GM23248 (cell line): ENCODE measurements around the gene MRPL37. TPM values are rescaled to one million over a fixed set of nuclear protein-coding genes. Genes with fewer than 3 reads are reported as not detected.

Experiments used
- DNase-seq: peaks from one replicate; pipeline ENCODE4 v3.0.0-alpha.2; 2015
- H2AFZ ChIP-seq: fragments of 200-600 bp; sonication (generic); 2 replicates; pipeline ENCODE4 v1.6.1; 2016; ENCODE audit warnings: antibody characterized with exemption
- H3F3A ChIP-seq: fragments of 200-600 bp; sonication (generic); 2 replicates; pipeline ENCODE4 v1.6.1; 2016; ENCODE audit warnings: mild to moderate bottlenecking, antibody characterized with exemption, mixed run types; ENCODE audit not compliant: insufficient read depth
- H3K27ac ChIP-seq: fragments of 200-600 bp; sonication (generic); 2 replicates; pipeline ENCODE4 v1.5.1; 2016; ENCODE audit warnings: mild to moderate bottlenecking
- H3K27me3 ChIP-seq: fragments of 200-600 bp; sonication (generic); replicated peaks from 2 replicates; pipeline ENCODE4 v1.6.1; 2016; ENCODE audit warnings: mild to moderate bottlenecking; ENCODE audit not compliant: insufficient read depth
- H3K36me3 ChIP-seq: fragments of 200-600 bp; sonication (generic); 2 replicates; pipeline ENCODE4 v1.6.1; 2016; ENCODE audit warnings: low read depth, mild to moderate bottlenecking
- H3K4me1 ChIP-seq: fragments of 200-600 bp; sonication (generic); 2 replicates; pipeline ENCODE4 v1.6.1; 2016; ENCODE audit warnings: mild to moderate bottlenecking; ENCODE audit not compliant: insufficient read depth
- H3K4me2 ChIP-seq: fragments of 200-600 bp; sonication (generic); one replicate; pipeline ENCODE4 v1.6.1; 2016; ENCODE audit warnings: mild to moderate bottlenecking; ENCODE audit not compliant: unreplicated experiment
- H3K4me3 ChIP-seq: fragments of 200-600 bp; sonication (generic); 2 replicates; pipeline ENCODE4 v1.5.1; 2016; ENCODE audit warnings: mild to moderate bottlenecking
- H3K79me2 ChIP-seq: fragments of 200-600 bp; sonication (generic); 2 replicates; pipeline ENCODE4 v1.6.1; 2016; ENCODE audit warnings: mild to moderate bottlenecking; ENCODE audit not compliant: insufficient read depth
- H3K9ac ChIP-seq: fragments of 200-600 bp; sonication (generic); 2 replicates; pipeline ENCODE4 v1.6.1; 2016; ENCODE audit warnings: mild to moderate bottlenecking
- H3K9me2 ChIP-seq: fragments of 200-600 bp; sonication (generic); 2 replicates; pipeline ENCODE4 v1.6.1; 2016; ENCODE audit warnings: mixed run types, mild to moderate bottlenecking, moderate library complexity; ENCODE audit not compliant: insufficient read depth
- H3K9me3 ChIP-seq: fragments of 200-600 bp; sonication (generic); one replicate; pipeline ENCODE4 v1.6.1; 2017; ENCODE audit warnings: low read depth
- H4K20me1 ChIP-seq: fragments of 200-600 bp; sonication (generic); 2 replicates; pipeline ENCODE4 v1.6.0; 2016; ENCODE audit not compliant: insufficient read depth
- EZH2 ChIP-seq: fragments of 200-600 bp; sonication (generic); IDR thresholded peaks from 2 replicates; pipeline ENCODE4 v1.6.1; 2018; ENCODE audit warnings: antibody characterized with exemption, mild to moderate bottlenecking; ENCODE audit not compliant: insufficient read depth, poor library complexity, severe bottlenecking
- EZH2phosphoT487 ChIP-seq: fragments of 200-600 bp; sonication (generic); IDR thresholded peaks from 2 replicates; pipeline ENCODE4 v1.6.1; 2018; ENCODE audit warnings: antibody characterized with exemption, moderate library complexity, mild to moderate bottlenecking, low read depth; ENCODE audit not compliant: insufficient read depth
- WGBS, 2 experiments: methylation state at CpG; one replicate each; pipeline ENCODE4 v1.1.6; 2015 to 2017; ENCODE audit warnings: low lambda C conversion rate in 2 of 2, low coverage in 1 of 2; ENCODE audit errors: missing lambda C conversion rate in 2 of 2; 5-methylcytosine and 5-hydroxymethylcytosine counted together
- in situ Hi-C: fragments of 300-500 bp; cut with MboI; formaldehyde crosslinking; loops from 2 replicates; pipeline ENCODE4 v1.15.0; 2020
- polyA plus RNA-seq: library from polyadenylated mRNA; unstranded; fragments of >200 nt; fragmentation: Nextera tagmentation; extraction: Ambion mirVana; gene quantifications from 2 replicates; pipeline ENCODE4 v1.2.1, GENCODE V29; 2016
- total RNA-seq: library from RNA; depleted of rRNA; stranded (reverse); fragments of >200 nt; shearing (Covaris generic); gene quantifications from 2 replicates; pipeline ENCODE4 v1.2.3, GENCODE V29; 2014

Gene MRPL37
- total and polyA plus RNA-seq, 2 experiments from 2014 or later, result 91.3 to 113 TPM

DNA sequence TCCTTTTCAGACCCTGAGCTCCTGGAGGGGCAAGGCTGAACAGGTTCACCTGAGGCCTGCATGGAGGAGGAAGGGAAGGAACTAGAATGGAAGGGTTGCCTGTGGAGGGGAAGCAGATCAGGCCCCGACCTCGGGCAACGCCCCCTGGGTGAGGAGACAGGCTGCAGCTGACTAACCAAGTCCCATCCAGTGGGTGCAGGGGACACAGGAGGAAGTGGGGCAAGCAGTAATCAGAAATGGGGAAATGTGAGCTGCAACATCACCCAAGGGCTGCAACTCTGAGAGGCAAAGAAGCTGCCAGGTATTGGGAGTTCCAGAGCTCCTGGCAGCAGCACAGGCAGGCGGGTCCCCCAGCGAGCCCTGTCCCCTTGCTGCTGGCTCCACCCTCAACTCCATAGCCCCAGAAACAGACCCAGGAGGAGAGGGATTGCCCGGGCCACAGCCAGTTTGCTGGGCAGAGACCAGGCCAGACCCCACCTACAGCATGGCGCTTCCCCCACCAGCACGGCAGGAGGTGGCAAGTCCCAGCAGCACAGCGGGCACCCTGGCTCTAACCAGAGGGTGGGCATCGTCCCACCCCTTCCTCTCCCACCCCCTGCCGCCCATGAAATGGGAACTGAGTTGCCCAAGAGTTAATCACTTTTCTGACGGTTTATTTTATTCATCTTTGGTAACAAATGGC is 38.5 kb downstream of the MRPL37 start:
- Histone ChIP-seq H3K9me3 (no peaks in the 10 kb centered on the region), H3K4me2 (no peak overlapping the region), H3F3A (no peaks in the 10 kb centered on the region), H4K20me1 (no peaks in the 10 kb centered on the region), H3K4me3 (no peak overlapping the region), H3K79me2 (no peaks in the 10 kb centered on the region), H2AFZ (no peak overlapping the region), H3K27ac (no peak overlapping the region), H3K9me2 (no peaks in the 10 kb centered on the region), H3K9ac (no peak overlapping the region), H3K27me3 (no peaks in the 10 kb centered on the region), H3K36me3 (peaks cover 11% of the 10 kb centered on the region; the same call in 1 of the 2 replicates), H3K4me1 (no peaks in the 10 kb centered on the region)
- no peak for TF ChIP-seq EZH2
- TF ChIP-seq EZH2phosphoT487, result no peak
- in situ Hi-C loops, result no loop called here
- no peak for DNase-seq
- 79 to 81% methylated on average over 12 of the region's 12 CpGs for WGBS, 2 experiments

GRCh38 chr1:54239035-54239383 is 39.0 kb downstream of the MRPL37 start:
- Histone ChIP-seq H2AFZ (no peak overlapping the region), H3K36me3 (peaks cover 11% of the 10 kb centered on the region; the same call in 1 of the 2 replicates), H3K4me3 (no peak overlapping the region), H3K9ac (no peak overlapping the region), H3K4me1 (no peaks in the 10 kb centered on the region), H3K79me2 (no peaks in the 10 kb centered on the region), H3K27me3 (no peaks in the 10 kb centered on the region), H3F3A (no peaks in the 10 kb centered on the region), H3K9me3 (no peaks in the 10 kb centered on the region), H4K20me1 (no peaks in the 10 kb centered on the region), H3K9me2 (no peaks in the 10 kb centered on the region), H3K4me2 (no peak overlapping the region), H3K27ac (no peak overlapping the region)
- 57 to 63% methylated on average over 5 of the region's 5 CpGs for WGBS, 2 experiments
- no peak for TF ChIP-seq EZH2phosphoT487
- TF ChIP-seq EZH2, result no peak
- DNase-seq, result no peak
- in situ Hi-C loops, result no loop called here

- no peak overlapping the region for H3K9ac ChIP-seq
- H3K4me3 ChIP-seq, result no peak overlapping the region
- no peak overlapping the region for H3K4me2 ChIP-seq
- H3K27ac ChIP-seq, result no peak overlapping the region
- TF ChIP-seq EZH2phosphoT487 (no peak), EZH2 (no peak)
- H4K20me1 ChIP-seq, result no peaks in the 10 kb centered on the region
- 87% methylated on average over 10 of the region's 10 CpGs for WGBS, 2 experiments
- no peaks in the 10 kb centered on the region for H3K79me2 ChIP-seq
- no peaks in the 10 kb centered on the region for H3K9me3 ChIP-seq
- in situ Hi-C loops, result no loop called here
- H3F3A ChIP-seq, result no peaks in the 10 kb centered on the region
- H3K27me3 ChIP-seq, result no peaks in the 10 kb centered on the region
- H3K9me2 ChIP-seq, result no peaks in the 10 kb centered on the region
- H3K36me3 ChIP-seq, result peaks cover 11% of the 10 kb centered on the region; the same call in 1 of the 2 replicates
- no peak for DNase-seq
- H2AFZ ChIP-seq, result no peak overlapping the region
- no peaks in the 10 kb centered on the region for H3K4me1 ChIP-seq
Measured at GRCh38 chr1:54239631-54240031, 39.7 kb downstream of the MRPL37 start.

GRCh38 chr1:54240741-54241335 is 40.9 kb downstream of the MRPL37 start:
- no peak overlapping the region for H2AFZ ChIP-seq
- no peak for DNase-seq
- no peaks in the 10 kb centered on the region for H3K27me3 ChIP-seq
- 98 to 99% methylated on average over 12 of the region's 12 CpGs for WGBS, 2 experiments
- no peaks in the 10 kb centered on the region for H3K4me1 ChIP-seq
- no peaks in the 10 kb centered on the region for H3F3A ChIP-seq
- H3K9me3 ChIP-seq, result no peaks in the 10 kb centered on the region
- no peaks in the 10 kb centered on the region for H3K79me2 ChIP-seq
- H3K4me3 ChIP-seq, result no peak overlapping the region
- H3K36me3 ChIP-seq, result peaks cover 11% of the 10 kb centered on the region; the same call in 1 of the 2 replicates
- TF ChIP-seq EZH2phosphoT487, result no peak
- no peak for TF ChIP-seq EZH2
- in situ Hi-C loops, result no loop called here
- no peak overlapping the region for H3K27ac ChIP-seq
- H3K9me2 ChIP-seq, result no peaks in the 10 kb centered on the region
- no peak overlapping the region for H3K4me2 ChIP-seq
- H3K9ac ChIP-seq, result no peak overlapping the region
- H4K20me1 ChIP-seq, result no peaks in the 10 kb centered on the region
